Panc1 (cell line): ENCODE measurements around the gene GPD1L.

Experiments used
- POLR2AphosphoS5 ChIP-seq: IDR thresholded peaks from 2 replicates; pipeline ENCODE4 v1.6.1; 2012; ENCODE audit warnings: mild to moderate bottlenecking, low read depth, low read length, moderate library complexity
- REST ChIP-seq, 2 experiments: IDR thresholded peaks; 2 replicates each; pipeline ENCODE4 v1.6.1; 2011 to 2012; ENCODE audit warnings: low read depth in 2 of 2, control low read depth in 1 of 2, low read length in 1 of 2, mild to moderate bottlenecking in 1 of 2, moderate library complexity in 1 of 2; ENCODE audit not compliant: insufficient read depth in 1 of 2
- SIN3A ChIP-seq: IDR thresholded peaks from 2 replicates; pipeline ENCODE4 v1.6.1; 2012; ENCODE audit warnings: low read depth, mild to moderate bottlenecking, low read length, moderate library complexity, borderline replicate concordance; ENCODE audit not compliant: insufficient read depth
- TCF7L2 ChIP-seq: IDR thresholded peaks from 2 replicates; pipeline ENCODE4 v1.6.1; 2011; ENCODE audit warnings: mild to moderate bottlenecking, low read depth, low read length, inconsistent platforms
- TF ChIP-seq, protein P1 (sequence below): fragments of 450-650 bp; IDR thresholded peaks from 2 replicates; pipeline ENCODE4 v1.5.1; 2017; ENCODE audit warnings: mild to moderate bottlenecking

GRCh38 chr3:32186097-32186496, 79.7 kb downstream of the GPD1L start:
- TF ChIP-seq, protein P1, sequence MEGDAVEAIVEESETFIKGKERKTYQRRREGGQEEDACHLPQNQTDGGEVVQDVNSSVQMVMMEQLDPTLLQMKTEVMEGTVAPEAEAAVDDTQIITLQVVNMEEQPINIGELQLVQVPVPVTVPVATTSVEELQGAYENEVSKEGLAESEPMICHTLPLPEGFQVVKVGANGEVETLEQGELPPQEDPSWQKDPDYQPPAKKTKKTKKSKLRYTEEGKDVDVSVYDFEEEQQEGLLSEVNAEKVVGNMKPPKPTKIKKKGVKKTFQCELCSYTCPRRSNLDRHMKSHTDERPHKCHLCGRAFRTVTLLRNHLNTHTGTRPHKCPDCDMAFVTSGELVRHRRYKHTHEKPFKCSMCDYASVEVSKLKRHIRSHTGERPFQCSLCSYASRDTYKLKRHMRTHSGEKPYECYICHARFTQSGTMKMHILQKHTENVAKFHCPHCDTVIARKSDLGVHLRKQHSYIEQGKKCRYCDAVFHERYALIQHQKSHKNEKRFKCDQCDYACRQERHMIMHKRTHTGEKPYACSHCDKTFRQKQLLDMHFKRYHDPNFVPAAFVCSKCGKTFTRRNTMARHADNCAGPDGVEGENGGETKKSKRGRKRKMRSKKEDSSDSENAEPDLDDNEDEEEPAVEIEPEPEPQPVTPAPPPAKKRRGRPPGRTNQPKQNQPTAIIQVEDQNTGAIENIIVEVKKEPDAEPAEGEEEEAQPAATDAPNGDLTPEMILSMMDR: no peak
- TF ChIP-seq REST (IDR thresholded peaks at IDR 0.05; ENCODE audit: insufficient read depth in 1 of 2, low read depth in 2 of 2, low read length in 1 of 2): no peak
- no peak for TF ChIP-seq TCF7L2
- TF ChIP-seq POLR2AphosphoS5: no peak
- TF ChIP-seq SIN3A: no peak
